NK-92 treated with Interleukin-12 subunit alpha and Interleukin-12 subunit beta, amount 100 ng/mL, for 24 hours (cell line): ENCODE data around the gene RAD23A.
"Not testable (repeated sequence)": the region's sequence is repeated elsewhere in the genome, so short reads cannot be mapped to it uniquely, and the experiment has no call there.

ENCODE experiments used
- DNase-seq: peaks from one replicate; lab custom pipeline; 2025; lab: John Stamatoyannopoulos, UW

RAD23A gene

DNA sequence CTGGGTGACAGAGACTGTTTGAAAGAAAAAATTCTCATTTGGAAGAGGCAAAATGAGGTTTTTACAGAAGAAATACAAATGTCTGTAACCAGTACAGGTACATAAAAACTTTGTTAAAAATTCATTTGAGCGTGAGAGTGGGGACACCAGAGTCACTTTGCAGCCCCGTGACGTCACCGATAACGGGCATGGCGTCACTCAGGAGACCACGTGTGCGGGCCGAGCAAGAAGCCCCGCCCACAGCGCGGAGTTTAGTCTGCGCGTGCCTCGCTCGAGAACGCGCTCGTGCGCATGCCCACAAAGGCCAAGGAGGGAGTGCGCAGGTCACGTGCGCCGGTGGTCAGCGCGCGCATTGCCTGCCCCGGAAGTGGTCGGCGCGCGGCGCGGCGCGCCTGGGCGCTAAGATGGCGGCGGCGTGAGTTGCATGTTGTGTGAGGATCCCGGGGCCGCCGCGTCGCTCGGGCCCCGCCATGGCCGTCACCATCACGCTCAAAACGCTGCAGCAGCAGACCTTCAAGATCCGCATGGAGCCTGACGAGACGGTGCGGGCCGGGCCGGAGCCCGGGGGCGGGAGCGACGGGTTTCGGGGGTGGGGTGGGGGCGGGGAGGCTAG is at the start of gene RAD23A:
Gene RAD23A, plus strand, starts transcription at position 384 of the 613 bp plus-strand sequence. Its CDS starts 87 bp downstream, at position 471.
- DNase-seq, result peak; percentile 97

DNA sequence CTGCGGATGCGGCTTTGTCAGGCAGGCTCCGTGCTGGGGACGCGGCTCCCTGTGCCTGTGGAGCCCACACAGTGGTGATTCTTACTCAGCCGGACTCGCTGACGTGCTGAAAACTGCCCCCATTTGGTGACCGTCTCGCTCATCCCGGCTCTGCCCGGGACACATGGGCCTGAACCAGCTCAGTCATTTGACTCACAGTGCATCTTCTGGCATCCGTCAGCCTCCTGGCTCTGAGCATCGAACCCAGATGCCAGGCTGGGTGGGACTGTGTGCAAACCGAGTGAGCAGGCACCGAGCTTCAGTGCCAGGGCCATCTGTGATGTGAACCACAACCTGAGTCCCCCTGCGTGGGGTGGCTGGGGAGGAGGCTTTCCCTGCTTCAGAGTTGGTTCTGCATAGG is 49.2 kb upstream of the RAD23A start:
- no peak for DNase-seq

DNA sequence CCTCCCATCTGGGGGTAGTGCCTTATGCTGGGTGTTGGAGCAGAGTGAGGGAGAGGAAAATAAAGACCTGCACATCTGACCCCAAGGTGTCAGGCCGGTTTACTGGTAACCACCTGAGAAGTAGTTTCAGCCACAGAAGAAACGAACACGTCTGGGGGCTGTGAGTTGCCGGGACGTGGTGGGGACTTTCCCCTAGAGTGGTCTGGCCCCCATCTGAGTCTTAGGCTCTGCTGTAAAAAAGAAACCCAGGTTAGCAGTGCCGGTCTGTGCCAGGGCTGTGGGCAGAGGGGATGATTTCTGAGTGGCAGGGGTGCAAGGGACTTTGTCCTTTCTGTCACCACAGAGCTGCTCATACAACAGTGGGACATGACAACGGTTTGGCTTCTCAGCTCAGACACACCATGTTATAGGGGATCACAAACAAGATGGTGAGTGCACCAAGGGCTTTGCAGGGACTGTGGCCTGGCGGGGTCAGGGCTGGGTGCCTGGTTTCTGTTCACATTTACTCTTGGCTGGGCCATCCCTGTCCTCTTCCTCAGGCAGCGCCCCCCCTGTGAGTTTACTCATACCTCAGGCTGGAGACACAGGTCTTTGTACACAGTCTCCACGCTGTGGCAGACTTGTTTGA is 45.7 kb upstream of the RAD23A start:
- peak; percentile 82 for DNase-seq

DNA sequence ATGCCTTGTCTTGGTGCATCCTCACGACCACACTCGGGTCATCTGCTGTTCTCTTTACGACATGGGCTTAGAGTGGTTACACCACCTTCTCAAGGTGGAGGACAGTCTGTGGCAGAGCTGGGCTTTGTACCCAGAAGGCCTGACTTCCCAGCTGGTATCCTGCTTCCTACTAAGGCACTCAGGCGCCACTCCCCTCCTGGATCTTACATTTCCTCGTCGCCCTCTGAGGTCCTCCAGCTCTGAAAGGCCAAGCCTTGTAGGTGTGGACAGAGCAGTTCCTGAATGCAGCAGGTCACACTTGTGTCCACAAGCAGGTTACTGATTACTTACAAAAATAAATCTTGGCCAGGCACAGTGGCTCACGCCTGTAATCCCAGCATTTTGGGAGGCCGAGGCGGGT is 38.5 kb upstream of the RAD23A start:
- no peak for DNase-seq

DNA sequence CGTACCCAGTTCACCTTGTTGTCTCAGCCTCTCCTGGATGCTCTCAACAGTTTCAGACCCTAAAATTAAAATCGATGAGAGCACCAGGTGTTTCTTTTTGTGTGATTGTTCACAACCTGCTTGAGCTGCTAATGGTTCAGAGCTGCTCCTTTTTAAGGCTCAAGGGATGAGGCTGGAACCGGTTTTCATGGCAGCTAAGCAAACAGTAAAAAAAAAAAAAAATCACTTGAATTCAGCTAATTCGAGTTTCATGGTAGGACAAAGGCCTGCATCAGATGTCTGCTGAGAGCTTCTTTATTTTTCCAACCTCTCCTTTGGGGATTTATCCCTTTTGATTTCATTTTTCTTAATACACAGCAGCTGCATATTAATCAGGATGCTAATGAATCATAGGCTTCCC is 33.1 kb upstream of the RAD23A start:
- no peak for DNase-seq

DNA sequence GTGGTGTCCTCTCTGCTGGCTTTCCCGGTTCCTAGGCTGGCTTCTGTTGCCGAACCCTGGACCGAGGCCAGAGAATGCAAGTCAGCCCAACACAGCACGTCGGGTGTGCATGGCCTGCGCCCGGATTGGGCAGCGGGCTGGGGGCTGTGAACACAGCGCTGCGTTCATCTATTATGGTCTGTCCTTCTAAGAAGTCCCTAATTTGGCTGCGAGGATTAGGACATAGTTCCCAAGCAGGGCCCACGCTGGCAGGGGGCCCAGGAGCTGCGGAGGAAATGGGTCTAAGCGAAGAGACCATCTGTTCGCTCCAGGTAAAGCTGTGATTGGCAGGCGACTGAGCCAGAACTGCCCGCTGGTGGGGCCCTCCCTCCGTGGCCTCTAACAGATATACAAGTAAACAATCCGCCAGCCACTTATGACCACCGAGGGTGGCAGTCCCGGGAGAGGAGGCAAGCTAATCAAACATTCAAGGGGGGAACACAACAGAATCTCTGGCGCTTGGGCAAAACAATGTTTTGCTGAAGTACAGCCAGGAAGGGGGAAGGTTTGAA is 32.6 kb upstream of the RAD23A start:
- DNase-seq, result no peak

DNA sequence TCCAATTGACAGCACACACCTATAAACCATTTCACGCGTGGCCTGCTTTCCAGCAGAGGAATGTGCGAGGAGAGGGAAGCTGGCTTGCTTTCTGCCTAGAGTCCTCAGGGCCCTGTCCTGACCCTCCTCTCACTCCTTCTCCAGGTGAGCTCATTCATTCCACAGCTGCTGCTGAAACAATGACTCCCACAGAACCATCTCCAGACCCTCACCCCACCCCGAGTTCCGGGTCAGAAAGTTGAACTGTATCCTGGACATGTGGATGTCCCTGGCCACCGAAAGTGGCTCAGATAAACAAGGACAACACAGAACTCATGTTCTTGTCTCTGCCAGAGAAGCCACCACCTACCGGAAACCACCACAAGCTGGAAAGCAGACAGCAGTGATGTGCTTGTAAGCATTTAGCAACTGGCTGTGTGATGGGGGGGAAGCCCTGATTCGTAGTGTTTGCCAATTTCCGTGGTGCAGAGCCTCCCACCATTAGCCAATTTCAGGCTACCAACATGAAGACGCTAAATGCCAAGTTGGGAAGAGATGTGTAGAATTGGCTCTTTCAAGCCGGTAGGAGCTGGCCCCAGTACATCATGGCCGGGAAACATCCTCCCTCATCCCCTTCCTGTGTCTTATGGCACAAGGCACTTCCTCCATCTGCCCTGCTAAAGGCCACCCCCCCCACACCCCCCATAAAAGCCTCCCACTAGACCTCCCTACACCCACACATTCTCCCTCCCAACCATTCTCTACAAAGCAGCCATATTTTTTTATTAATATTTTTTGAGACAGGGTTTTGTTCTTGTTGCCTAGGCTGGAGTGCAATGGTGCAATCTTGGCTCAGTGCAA is 31.6 kb upstream of the RAD23A start:
- no peak for DNase-seq

DNA sequence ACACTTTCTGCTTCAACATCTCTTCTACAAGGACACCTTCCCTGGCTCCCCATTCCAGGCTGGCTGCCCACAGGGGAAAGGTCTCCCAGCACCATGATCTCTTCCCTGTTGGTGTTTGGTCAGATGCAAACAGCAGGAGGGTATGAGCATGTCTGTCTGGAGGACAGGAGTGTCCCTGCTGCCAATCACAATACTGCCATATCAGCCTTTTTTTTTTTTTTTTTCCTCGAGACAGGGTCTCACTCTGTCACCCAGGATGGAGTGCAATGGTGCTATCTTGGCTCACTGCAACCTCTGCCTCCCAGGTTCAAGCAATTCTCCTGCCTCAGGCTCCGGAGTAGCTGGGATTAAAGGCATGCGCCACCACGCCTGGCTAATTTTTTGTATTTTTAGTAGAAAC is 29.8 kb upstream of the RAD23A start:
- not testable (repeated sequence) for DNase-seq

DNA sequence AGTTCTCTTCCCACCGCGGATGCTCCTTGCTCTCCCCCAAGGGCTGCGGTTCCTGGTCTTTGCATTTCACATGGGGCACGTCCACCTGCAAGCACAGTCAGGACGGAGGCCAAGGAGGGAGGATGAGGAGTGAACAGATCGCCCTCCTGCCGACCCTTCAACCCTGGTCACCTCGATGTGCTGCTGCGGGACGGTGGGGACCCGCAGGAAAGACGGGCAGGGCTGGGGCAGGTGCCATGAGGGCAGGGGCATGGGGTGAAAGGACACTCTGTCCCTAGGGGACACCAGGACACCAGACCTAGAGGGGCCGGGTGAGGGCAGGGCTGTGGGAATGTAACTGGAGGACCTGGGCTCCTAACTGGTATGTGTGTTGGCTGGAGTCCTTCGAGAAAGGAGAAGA is 27.4 kb upstream of the RAD23A start:
- no peak for DNase-seq

DNA sequence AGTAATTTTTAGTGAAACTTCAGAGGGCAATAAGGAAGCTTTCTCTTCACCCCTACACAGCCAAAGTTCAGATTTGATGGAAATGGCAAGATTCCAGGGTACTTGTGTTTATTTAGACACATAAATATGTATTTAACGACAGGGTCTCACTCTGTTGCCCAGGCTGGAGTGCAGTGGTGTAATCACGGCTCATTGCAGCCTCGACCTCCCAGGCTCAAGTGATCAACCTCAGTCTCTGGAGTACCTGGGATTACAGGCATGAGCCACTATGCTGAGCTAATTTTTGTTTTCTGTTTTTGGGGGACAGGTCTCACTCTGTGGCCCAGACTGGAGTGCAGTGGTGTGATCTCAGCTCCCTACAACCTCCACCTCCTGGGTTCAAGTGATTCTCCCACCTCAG is 24.6 kb upstream of the RAD23A start:
- no peak for DNase-seq

DNA sequence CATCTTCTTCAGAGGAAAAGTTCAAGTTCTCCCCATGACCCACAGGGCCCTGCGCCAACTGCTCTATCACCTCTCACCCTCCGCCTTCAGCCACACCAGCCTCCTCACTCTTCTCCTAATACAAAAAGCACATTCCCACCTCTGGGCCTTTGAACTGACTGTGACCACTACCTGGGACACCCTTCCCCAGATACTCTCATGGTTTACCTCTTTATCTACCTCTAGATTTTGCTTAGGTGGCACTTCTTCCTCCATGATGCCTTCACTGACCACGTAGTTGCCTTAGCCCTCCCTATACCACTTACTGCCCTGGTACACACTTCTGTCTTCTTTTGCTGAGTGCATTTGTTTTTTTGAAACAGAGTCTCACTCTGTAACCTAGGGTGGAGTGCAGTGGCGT is 22.7 kb upstream of the RAD23A start:
- no peak for DNase-seq

DNA sequence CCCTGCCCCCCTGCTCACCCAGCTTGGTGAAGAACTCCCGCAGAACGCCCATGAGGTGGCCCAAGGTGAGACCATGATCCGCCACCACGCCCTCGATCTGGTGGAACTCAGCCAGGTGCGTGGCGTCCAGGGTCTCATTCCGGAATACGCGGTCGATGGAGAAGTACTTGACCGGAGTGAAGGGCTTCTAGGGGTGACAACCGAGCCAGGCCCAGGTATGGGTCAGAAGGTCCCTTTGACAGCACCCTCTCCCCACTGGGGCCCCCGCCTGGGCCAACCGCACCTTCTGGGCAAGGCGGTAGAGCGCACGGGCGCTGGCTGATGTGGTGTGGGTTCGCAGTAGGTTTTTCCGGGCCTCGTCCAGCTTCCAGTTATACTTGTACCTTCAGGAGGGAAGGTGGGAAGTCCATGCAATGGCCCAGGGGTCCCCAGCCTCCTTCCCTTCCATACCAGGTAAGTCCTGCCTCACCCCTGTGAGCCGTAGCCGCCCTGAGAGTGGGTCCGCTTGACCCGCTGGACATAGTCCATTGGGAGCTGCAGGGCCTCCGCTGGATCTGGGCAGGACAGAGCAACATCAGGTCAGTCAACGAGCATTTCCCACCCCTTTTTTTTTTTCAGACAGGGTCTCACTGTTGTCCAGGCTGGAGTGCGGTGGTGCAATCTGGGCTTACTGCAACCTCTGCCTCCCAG is 20.9 kb upstream of the RAD23A start:
- DNase-seq, result no peak

DNA sequence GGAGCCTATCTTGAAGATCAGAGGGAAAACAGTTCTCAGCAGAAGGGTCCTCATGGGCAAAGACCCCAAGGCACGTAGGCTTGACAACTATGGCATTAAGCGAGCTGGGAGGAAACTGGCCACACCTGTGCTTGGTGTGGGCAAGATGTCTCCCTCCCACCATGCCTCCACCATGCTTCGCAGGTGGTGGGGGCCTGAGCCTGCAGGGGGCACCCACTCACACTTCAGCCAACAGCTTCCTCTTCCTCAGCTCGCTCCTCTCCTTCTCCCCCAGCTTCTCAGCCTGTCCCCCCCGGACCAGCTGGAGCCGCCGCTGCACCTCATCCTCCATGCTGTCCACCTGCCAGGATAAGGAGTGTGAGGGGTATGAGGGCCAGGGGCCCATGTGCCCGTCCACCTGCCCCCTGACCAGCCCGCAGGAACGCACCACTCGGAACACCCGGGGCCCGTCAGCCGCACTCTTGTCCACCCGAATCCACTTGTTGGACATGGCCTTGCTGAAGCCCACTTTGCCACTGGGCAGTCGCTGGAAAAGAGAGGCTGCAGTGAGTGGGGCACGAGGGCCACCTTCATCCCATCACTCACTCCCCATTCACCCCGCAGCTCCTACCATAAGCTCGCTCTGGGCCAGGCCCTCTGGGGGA is 15.5 kb upstream of the RAD23A start:
- DNase-seq, result no peak

DNA sequence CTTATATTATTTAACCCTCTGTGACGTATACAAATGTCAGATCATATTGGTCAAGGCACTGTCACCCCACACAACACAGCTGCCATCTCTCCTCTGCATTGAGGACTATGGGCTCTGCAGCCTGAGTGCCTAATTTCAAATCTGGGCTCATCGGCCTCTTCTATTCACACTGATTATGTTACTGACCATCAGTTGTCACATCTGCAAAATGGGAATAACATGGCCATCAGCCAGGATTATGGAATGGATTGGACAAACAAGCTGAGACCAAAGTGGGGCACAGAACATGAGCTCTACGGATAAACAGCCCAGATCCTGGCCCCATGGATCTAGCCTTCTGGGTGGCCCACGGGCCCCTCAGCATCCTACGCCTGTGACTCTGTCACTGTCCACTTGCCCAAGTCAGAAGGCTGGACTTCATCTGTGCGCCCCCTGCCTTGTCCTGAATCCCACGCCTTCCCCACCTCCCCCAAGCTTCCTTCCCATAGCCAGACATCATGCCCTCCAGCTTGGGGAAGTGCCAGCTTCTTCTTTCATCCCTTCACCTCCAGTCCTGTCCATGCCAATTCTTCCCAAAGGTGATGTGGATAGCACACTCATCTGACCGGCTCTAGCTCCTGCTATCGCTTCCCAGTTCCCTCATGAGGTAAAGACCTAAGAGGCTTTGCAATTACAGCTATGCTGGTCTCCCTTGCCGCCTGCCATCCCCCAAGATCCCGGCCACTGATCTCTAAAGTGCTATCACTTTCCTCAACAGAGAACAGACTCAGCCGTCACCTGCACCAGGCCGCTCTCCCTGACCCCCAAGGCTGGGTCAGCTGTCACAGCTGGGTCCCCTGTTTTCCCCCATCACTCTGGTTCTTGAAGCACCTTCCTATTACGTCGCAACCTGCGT is 13.0 kb upstream of the RAD23A start:
- DNase-seq, result no peak

DNA sequence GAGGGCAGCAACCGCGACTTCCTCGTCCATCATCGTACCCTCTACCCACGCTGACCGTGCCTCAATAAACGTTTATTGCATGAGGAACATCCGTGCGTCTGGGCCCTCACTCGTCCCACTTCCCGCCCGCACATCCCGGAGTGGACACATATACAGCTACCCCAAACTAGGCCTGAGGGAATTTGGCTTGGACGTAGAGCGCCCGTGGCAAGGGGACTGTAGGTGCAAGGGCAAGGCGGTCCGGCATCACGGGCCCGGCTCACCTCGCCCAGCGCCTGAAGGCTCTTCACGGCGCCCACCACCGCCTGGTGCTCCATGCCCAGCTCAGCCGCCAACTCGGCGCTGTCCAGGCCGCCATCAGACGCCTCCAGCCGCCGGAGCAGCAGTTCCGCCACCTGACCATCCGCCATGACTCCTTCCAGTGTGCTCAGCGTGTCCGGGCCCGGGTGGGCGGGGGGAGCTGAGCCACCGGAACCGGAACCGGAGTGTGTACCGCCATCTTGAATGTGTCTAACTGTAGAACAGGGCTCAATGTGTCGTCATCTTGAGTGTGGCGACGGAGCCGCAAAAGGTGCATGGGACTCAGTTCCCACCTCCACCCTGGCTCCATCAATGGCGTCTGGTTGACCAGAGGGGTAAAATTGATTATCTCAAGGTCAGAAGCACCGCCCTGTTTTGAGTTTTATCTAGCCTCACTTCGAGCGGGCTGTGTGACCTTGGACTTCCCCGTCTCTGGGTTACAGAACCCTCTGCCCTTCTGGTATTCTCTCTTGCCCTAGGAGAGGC is 12.2 kb upstream of the RAD23A start, which contains the start of gene FARSA:
Gene FARSA, minus strand, starts transcription at position 425 of the 786 bp plus-strand sequence. Its CDS starts 15 bp downstream, at position 410.
- peak; percentile 88 for DNase-seq

DNA sequence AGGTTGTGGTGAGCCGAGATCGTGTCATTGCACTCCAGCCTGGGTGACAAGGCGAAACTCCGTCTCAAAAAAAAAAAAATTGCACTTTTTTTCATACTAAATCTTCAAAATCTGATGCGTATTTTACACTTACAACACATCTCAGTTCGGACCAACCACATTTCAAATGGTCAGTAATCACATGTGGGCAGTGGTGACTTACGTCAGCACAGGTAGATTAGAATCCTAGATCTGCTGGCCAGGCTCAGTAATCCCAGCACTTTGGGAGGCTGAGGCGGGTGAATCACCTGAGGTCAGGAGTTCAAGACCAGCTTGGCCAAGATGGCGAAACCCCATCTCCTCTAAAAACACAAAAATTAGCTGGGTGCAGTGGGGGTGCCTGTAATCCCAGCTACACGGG is 10.6 kb upstream of the RAD23A start:
- DNase-seq, result no peak

DNA sequence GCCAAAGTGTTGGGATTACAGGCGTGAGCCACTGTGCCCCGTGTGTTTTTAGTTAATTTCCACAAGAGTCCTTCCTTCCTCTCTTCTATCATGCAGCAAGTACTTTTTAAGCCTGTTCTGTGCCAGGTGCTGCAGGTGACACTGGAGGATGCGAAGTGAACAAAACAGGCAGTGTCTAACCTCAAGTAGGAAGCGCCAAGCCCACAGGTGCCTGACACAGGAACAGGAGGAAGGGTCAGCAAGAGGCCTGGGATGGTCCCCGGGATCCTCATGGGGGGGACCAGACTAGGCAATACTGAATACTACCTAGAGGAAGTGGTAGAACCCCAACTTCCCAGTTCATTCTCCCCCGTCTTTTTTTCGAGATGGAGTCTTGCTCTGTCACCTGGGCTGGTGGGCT is 9.1 kb upstream of the RAD23A start:
- no peak for DNase-seq

DNA sequence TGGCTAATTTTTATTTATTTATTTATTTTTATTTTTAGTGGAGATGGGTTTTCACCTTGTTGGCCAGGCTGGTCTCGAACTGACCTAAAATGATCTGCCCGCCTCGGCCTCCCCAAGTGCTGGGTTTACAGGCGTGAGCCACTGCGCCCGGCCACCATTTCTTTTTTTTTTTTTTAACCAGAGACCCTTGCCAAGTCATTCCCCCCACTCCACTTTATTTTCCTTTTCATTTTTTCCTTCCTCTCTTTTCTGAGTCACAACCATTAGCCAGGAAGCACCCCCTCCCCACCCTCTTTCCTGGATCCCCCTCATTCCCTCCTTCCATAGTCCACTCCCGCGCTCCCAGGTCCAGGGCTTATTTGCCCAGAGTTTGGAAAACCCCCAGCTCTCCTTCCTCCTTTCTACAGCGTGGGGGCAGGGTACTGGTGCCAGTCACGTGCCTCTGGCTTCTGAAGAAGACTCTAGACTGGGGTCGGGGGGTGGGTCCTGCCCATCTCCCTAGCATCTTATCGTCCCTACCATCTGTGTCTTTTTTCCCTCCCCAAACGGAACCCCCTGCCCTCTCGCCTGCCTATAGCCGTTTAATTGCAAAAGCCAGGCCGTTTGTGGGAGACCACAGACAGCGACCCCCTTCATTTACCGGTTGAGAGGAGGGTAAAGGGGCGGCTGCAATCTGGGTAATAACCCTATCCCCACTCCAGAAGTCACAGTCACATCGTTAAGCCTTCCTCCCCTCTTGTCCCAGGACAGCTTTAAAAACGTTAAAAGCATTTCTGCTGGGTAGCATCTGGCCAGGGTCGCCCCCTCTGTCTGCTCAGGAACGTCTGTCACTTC is 8.4 kb upstream of the RAD23A start:
- no peak for DNase-seq
